Left renal cortex interstitium (tissue), 4 donors: Measurements from ENCODE around the gene C1QTNF3. TPM values are rescaled to one million over a fixed set of nuclear protein-coding genes. Genes with fewer than 3 reads are reported as not detected.
"Not testable (repeated sequence)": the region's sequence is repeated elsewhere in the genome, so short reads cannot be mapped to it uniquely, and the experiment has no call there.

ENCODE experiments used
- DNase-seq, 4 donors: peaks; one replicate each; pipeline ENCODE4 v3.0.0-alpha.2; 2013; ENCODE audit warnings: low read depth in 4 of 4, low spot score in 2 of 4, missing footprints in 1 of 4
- polyA plus RNA-seq, 4 donors: library from polyadenylated mRNA; unstranded; fragments of 120-200 nt; gene quantifications; one replicate each; pipeline ENCODE4 v1.2.1, GENCODE V29; 2013; ENCODE audit not compliant: insufficient read length in 4 of 4

Gene C1QTNF3
- polyA plus RNA-seq, 4 donors, result 46.4 to 73.6 (median 55.9) TPM

- no peak for DNase-seq
Measured at GRCh38 chr5:34026089-34026761, 16.8 kb downstream of the C1QTNF3 start.

- DNase-seq, result no peak
Measured at GRCh38 chr5:34022121-34022705, 20.8 kb downstream of the C1QTNF3 start.

DNA sequence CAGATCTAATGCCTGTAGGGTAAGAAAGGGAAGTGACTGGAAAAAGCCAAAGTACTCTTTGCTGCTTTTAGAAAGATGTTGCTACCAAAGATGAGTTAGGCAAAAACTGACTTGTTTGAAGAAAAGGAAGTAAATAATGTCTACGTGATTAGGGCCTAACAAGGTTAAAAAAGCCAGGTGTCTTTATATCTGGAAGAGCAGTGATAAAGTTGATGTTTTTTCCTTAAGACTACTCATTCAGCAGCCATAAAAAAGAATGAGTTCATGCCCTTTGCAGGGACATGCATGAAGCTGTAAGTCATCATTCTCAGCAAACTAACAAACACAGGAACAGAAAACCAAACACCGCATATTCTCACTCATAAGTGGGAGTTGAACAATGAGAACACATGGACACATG, 21.7 kb downstream of the C1QTNF3 start:
- DNase-seq, result no peak

GRCh38 chr5:34020726-34021125, 22.3 kb downstream of the C1QTNF3 start:
- no peak for DNase-seq

- no peak for DNase-seq
Measured at GRCh38 chr5:34017254-34017653, 25.8 kb downstream of the C1QTNF3 start.

- DNase-seq, result no peak
Measured at GRCh38 chr5:34016750-34017149, 26.3 kb downstream of the C1QTNF3 start.

DNA sequence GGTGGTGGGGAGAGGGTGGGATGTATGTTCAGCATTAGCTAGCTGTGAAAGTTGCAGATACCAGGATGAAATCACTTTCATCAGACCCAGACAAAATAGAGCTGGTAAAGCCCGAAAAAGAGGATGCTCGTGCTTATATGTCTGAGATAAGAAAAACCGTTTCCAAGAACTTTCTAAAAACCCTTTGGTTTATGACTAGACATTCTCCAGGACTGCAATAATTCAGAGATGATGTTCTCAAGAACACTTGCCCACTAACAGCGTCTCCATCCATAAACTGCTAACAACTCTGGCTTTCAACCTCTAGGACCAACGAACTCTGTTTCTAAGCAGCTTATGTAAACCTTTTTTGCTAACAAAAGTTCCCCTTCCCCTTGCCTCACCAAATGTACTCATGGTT, 26.8 kb downstream of the C1QTNF3 start:
- DNase-seq, result no peak

DNA sequence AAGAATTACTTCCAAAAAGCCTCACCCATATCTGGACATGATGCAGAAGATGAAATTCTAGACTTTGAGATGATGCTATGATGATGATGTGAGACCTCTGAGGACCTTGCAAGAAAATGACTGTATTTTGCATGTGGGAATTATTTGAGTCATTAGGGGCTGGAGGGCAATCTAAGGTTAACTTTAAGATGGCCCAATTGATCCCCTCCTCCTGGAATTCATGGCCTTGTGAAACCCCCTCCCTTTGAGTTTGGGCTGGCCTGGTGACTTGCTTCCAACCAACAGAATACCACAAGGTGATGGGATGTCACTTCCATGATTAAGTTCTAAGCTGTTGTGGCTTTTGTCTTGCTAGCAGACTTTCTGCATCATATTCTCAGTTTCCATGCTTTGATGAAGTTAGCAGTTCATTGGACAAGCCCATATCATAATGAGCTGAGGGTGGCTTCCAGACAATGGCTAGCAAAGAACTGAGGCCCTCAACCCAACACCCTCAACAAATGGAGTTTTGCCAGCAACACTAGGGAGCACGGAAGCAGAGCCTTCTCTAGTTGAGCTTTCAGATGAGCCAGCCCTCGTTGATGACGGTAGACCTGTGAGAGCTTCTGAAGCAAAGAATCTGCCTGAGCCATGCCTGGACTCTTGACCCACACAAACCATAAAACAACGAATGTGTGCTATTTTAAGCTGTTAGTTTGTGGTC, 27.7 kb downstream of the C1QTNF3 start:
- no peak for DNase-seq

DNA sequence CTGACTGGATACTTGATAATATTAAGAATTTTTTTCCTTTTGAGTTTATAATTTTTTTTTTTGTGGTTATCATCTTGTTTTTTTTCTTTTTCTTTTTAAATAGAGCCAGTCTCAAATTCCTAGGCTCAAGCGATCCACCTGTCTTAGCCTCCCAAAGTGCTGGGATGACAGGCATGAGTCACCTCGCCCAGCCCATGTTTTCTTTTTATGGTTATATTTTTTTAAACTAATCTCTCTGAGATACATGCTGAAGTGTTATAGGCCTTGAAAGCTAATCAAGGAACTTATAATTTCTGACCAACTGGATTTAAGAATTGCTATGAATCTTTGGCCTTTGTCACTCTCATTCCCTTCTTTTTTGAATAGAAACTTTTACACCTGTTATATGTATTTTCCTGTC, 28.4 kb downstream of the C1QTNF3 start:
- DNase-seq, result no peak

DNA sequence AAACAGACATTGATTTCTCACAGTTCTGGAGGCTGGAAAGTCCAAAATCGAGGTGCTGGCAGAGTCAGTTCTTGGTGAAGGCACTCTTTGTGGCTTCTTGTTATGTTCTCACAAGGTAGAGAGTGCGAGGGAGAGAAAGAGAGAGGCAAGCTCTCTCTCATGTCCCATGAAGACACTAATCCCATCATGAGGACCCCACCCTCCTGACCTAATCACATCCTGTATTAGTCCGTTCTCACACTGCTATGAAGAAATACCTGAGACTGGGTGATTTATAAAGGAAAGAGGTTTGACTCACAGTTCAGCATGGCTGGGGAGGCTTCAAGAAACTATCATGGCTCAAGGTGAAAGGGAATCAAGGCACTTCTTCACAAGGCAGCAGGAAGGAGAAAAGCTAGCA, 29.5 kb downstream of the C1QTNF3 start:
- DNase-seq, result no peak

- DNase-seq, result no peak
Measured at GRCh38 chr5:34012791-34013190, 30.2 kb downstream of the C1QTNF3 start.

DNA sequence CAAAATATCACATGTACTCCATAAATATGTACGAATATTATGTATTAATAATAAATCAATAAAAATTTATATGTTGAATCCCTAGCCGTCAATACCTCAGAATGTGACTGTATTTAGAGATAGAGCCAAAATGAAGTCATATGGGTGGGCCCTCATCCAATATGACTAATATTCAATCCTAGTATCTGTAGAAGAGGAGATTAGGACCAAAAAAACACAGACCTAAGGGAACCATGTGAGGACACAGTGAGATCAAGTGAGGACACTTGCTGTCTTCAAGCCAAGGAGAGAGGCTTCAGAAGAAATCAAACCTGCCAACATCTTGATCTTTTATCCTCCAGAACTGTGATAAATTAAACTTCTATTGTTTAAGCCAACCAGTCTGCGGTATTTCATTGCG, 31.5 kb downstream of the C1QTNF3 start:
- DNase-seq, result no peak

- not testable (repeated sequence) for DNase-seq
Measured at GRCh38 chr5:34010146-34010545, 32.9 kb downstream of the C1QTNF3 start.

GRCh38 chr5:34009610-34010009, 33.4 kb downstream of the C1QTNF3 start:
- DNase-seq, result no peak

DNA sequence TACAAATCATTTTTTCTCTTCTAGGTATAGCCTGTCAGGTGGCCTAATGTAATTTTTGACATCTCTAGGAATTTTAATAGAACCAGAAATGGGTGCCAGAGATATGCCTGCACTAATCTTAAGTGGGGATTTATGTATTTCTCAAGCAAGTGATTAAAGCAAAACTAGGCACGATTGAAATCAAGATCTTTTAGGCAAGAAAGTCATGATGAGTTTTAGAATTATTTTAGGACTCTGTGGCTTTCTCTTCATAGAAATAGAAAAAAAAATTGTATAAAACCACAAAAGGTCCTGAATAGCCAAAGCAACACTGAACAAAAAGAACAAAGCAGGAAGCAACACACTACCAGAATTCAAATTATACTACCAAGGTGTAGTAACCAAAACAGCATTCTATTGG, 34.2 kb downstream of the C1QTNF3 start:
- no peak for DNase-seq

GRCh38 chr5:34007621-34008600, 35.1 kb downstream of the C1QTNF3 start, which contains the start of gene AMACR:
Gene AMACR (minus strand): TSS chr5:34008050. CDS start chr5:34008019, 31 bp downstream.
- peak; percentile 90 to 93 (median 92) for DNase-seq

DNA sequence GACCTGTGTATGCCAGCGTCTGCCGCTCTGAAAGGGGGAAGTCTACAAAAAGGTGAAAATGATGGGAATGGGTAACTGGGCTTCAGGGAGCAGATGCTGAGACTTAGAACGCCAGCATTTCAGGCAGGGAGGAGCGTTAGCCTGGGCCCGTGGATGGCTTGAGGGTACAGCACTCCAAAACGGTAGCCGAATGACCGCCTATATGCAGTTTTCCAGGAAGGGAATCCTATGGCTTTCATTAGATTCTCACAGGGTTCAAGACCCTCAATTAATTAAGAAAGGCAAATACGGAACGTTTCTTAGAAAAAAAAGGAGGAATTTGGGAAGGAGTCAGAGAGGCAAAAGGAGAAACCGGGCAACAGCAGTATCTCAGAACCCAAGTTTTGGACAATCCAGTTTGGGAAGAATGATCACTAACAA, 35.8 kb downstream of the C1QTNF3 start:
- no peak for DNase-seq

GRCh38 chr5:34005681-34006080, 37.3 kb downstream of the C1QTNF3 start:
- DNase-seq, result no peak

GRCh38 chr5:34005211-34005610, 37.8 kb downstream of the C1QTNF3 start:
- no peak for DNase-seq

DNA sequence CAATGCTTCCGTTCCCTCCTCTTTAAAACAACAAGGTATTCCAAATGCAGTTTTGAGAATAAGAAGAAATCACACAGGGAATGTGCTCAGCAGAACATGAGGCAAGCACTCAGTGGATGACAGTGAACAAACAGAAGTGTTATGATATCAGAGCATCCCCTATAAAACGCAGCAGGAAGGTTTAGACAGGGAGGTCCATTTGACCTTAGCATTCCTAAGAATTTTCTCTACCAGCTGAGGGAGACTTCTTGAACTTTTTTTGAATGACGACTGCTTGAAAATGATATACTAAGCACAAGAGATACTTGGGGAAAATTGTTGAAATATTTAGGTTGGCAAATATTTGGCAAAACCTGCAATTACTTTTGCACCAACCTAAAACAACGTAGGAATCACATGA, 39.1 kb downstream of the C1QTNF3 start:
- no peak for DNase-seq
